ENCODE data around the gene RAPGEF6.

GRCh38 chr5:131460133-131460532 lies 174.9 kb downstream of the RAPGEF6 start:
- TF ChIP-seq CTCF (IDR thresholded peaks at IDR 0.05) = no peak
- TF ChIP-seq POLR2A (IDR thresholded peaks at IDR 0.05) = no peak

Measured in body of pancreas (tissue), 4 donors.